SW 1271 (cell line): ENCODE data around the gene RTN4RL2.
"Not testable (repeated sequence)": the region's sequence is repeated elsewhere in the genome, so short reads cannot be mapped to it uniquely, and the experiment has no call there.

Experiments used
- DNase-seq, 2 experiments: peaks; one replicate each; lab custom pipeline; 2025; lab: John Stamatoyannopoulos, UW

RTN4RL2 gene

DNA sequence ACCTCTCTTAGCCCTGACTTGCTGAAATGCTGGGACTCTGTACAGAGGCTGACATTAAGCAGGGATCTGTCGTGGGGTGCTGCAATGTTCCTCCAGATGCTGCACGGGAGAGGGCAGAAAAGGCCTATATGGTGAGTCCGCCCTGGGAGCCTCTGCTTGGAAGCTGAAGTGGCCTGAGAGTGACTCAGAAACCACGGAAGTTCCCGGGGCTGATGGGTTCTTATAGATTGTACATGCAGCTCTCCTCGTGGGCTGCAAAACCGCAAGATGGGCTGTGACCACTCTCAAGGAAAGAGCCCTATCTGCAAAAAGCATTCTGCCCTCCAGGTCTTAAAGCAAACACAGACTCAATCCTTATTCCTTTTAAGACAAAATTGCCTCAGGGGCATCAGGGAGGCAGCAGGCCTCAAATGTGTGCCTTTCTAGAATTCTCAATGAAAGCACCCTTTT, 27.6 kb upstream of the RTN4RL2 start:
- DNase-seq, result no peak

DNA sequence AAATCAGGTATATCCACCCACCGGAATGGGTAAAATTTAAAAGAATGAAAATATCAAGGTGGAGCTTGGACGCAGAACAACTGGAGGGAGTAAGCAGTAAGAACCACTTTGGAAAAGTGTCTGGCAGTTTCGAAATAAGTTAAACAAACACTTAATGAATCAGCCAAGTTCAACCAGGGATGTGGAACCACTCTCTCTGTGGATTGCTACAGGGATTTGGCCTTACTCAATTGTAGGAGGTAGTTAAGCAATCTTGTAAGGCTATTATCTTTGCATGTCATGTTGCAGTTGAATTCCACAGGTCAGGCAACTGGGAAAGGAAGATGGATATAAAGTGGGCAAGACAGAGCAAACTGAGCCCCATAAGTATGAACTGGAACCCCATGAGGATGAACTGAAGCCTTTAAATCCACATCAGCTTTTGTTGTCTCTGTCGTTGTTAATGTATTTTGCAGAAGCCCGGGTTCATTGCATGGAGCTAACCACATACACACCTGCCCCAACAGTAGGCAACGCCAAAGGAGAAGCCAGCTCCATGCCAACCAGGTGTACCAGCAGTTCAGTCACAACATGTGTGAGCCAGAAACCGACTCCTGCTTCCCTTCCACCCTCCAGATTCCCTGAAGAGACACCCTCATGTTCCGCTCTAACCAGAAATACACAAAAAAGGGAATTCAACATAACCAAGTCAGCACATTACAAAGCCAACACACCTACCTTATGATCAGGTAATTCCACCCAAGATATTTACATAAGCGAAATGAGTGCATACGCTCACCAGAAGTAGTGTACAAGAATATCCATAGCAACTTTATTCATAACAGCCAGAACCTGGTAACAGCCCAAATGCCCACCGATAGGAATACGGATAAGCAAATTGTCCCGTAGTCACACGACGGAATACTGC, 25.4 kb upstream of the RTN4RL2 start:
- no peak for DNase-seq

DNA sequence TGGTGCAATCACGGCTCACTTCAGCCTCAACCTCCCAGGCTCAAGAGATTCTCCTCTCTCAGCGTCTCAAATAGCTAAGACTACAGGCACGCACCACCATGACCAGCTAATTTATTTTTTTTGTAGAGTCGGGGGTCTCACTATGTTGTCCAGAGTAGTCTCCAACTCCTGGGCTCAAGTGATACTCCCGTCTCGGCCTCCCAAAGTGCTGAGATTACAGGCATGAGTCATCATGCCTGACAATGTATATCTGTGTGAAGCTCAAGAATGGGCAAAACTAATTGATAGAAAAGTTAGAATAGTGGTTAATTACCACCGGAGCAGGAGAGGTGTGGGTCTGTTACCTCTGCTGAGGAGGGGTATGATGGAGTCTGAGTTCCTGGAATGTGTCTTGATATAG, 24.3 kb upstream of the RTN4RL2 start:
- DNase-seq, result no peak

DNA sequence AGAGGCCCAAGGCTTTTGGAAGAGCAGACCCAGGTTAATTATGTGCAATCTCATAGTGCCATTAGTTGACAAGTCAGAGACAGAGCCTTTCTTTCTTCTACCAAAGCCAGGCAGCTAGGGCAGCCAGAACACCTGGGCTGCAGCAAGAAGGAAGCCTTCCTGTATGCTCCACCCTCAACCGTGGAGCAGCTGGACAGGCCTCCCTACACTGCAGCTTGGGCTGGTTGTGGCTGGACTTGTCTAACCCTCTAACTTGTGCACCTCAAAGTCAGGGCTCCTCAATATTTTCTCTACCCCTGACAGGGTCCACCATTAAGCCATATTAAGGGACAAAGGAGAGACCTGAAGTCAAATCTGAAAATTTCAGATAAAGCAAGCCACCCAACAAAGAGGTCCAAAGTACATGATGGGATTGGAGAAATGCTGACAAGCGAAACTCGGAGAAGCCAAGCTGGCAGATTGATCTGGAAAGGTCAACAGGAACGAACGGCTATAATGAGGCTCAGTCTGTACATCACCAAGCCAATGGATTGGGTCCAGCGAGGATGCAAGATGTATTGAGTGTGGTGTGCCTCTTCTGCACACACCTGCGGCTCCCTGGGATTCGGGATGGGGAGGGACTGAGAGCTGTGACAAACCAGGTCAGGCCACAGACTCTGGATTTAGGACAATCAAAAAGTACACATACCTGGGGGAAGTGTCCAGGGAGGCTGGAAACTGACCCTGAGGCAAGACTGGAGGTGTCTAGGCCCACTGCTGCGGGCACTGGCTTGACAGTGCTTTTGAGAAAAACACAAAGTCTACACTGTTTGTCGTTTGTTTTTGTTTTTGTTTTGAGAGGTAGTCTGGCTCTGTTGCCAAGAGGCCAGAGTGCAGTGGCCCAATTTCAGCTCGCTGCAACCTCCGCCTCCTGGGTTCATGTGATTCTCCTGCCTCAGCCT, 21.7 kb upstream of the RTN4RL2 start:
- no peak for DNase-seq

DNA sequence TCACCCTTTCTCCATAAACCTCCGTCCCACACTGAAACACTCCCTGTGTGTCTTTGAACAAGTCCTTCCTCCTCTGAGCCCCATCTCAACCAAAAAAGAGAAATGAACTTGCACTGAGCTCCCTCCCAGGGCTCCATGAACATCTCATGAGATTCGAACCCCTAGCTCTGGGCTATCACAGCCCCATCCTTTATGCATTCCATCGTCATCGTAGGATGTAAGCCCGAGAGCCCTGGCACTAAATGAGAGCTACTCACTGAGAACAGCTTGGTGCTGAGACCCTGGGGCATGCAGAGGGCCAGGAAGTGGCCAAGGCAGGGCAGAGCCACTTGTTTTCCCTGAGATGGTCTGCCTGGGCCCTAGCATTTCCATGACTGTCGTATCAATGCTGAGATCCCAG, 20.5 kb upstream of the RTN4RL2 start:
- DNase-seq, result no peak

DNA sequence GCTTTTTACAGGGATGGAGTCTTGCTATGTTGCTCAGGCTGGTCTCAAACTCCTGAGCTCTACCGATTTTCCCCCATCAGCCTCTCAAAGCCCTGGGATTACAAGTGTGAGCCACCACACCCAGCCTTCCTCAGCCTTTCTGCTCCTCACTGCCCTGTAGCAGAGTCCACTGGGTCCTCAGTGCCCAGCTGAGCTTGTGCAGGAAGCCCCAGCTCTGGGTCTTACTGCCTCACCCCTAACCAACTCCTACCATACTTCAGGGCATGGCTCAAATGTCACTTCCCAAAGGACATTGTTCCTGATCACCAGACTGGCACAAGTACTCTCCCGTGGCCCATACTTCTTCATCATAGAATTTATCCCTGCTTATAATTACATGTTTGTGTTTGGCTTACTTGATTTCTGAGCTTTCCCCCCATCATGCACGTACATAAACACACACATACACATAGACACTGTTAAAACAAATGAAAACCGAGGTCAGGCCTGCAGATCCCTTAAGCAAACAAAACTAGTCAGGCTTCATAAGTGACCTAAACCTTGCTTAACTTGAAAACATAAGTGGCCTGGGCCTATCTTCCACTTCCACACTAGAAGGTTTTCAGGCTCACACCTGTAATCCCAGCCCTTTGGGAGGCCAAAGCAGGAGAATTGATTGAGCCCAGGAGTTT, 19.4 kb upstream of the RTN4RL2 start:
- no peak for DNase-seq

DNA sequence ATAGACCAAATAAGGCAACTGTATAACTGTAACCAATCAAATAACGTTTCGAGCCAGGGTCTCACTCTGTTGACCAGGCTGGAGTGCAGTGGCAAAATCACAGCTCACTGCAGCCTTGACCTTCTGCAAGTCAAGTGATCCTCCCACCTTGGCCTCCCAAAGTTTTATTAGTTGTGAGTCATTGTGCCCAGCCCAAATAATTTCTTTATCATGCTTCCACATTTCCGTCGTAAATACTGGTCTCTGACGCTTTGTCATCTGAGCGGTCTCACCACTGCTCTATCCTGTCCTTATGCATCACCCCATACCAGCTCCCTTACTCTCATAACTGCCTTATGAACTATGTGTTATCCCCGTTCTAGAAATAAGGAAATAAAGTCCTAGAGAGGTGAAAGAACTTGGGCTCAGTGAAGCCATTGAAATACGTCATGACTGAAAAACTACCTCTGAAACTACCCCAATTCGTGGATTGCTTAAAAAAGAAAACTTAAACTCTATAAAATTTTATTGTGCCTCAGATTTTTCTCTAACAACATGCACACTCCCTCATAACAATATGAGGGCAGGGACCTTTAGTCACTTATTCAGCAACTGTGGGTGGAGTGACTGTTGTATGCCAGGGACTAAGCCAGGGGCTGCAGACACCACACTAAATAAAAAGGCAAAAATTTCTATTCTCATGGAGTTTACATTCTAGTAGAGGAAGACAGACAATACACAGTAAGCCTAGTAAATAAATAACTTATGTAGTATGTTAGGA, 15.8 kb upstream of the RTN4RL2 start:
- DNase-seq, result no peak

DNA sequence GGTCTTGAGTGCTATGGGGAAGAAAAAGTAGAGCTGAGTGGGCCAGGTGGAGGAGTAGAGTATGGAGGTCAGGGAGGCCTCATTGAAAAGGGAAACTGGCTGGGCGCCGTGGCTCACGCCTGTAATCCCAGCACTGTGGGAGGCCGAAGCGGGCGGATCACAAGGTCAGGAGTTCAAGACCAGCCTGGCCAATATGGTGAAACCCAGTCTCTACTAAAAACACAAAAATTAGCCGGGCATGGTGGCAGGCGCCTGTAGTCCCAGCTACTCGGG, 15.3 kb upstream of the RTN4RL2 start:
- not testable (repeated sequence) for DNase-seq

DNA sequence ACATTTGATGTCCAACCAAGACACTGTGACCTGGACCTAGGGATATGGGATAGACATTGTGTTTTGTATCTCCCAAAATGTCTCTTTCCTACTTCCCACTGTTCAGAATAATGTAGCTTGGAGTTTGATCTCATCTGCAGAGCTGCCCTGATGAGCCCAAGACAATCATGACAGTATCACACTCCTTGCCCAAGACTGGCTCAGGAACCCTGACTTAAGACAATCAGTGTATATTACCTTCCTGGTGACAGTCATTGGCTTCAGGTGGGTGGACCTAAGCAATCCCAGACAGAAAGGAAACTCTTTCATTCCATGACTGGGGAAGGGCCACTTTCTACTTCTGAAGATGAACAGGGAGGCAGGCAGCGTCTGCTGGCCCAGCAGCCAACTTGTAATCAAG, 14.3 kb upstream of the RTN4RL2 start:
- DNase-seq, result no peak

DNA sequence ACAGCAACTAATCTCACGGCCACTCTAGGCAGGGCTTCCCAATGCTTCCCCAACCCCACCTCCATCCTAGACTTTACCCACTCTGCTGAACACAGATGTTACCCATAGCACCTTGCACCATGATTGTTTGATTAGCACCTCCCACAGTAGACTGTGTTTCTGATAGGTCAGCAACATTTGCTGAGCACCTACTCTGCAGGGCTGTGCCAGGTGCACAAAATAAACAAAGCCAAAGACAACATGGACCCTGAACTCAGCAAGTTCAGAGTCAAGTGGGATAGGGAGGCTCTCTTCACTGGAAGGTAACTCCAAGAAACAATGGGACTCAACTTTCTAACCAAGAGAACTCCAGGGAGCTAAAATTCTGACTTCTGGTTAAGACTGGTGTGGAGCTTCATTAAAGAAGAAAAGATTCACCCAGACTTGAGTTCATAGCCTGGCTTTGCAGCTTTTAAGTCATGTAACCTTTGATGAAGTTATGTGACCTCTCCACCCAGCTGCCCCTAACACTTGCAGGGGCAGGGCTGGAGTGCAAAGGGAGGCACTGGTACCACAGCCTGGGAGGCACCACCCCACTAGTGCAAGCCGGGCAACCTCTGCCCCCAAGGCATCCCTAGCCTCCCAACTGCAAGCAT, 6.7 kb upstream of the RTN4RL2 start:
- no peak for DNase-seq

DNA sequence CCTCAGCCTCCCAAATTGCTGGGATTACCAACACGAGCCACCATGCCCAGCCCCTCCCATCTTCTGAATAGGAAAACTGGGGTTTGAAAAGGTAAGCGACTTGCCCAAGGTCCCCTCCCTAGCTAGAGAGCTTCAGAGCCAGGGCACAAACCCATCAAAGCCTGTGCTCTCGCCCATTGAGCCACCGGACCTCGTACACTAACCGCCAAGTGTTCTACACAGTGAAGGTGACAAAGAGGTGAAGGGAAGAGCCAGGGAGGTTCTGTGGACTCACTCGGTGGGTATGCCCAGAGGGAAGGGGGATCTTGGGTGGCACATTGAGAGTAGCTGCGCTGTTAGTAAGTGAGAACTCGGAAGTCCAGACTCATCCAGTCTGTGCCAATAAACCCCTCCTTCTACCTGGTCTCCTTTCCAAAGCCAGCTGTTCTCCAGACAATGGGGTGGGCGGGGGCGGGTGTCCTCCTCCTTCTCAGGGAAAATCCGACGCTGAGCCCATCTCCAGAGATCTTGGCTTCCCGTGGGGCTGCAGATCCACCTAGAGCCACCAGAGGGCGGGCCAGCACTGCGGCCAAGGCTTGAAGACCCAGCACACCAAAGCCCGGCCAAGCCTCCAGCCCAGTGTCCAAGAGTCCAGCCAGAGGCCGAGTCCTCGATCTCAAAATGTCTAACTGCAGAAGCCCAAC, 3.2 kb upstream of the RTN4RL2 start:
- DNase-seq, result peak; percentile 61 to 80

DNA sequence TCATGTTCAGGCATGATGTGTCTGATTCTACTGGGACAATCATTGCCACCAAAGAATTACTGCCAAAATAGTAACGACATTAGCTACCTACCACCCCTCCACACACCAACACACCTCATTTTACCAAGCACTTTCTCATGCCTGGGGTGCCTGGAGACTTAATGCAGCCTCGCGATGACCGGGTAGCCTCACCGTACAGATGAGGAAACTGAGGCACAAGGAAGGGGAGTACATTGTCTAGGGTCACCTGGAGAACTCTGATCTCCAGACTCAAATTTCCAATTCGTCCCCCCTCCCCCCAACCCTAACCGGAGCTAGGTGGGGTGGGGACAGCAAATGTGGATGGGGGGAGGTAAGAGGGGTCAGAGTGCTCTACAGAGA, 2.7 kb upstream of the RTN4RL2 start:
- DNase-seq, result no peak

DNA sequence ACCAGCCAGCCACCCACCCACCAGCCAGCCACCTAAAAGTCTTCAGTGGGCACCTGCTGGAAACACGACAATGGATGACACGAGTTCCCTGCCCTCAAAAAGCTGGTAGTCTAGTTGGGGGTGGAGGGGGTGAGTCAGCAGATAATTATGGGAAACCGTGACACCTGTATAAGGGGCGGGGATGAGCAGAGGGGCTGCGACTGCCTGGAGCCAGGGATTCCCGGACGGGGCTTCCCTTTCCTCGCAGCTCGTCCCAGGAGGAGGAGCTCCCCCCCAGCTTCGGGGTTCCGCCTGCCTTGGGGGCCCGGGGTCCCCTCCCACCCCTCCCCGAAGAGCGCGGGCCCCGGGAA, 2.3 kb upstream of the RTN4RL2 start:
- DNase-seq, result no peak

DNA sequence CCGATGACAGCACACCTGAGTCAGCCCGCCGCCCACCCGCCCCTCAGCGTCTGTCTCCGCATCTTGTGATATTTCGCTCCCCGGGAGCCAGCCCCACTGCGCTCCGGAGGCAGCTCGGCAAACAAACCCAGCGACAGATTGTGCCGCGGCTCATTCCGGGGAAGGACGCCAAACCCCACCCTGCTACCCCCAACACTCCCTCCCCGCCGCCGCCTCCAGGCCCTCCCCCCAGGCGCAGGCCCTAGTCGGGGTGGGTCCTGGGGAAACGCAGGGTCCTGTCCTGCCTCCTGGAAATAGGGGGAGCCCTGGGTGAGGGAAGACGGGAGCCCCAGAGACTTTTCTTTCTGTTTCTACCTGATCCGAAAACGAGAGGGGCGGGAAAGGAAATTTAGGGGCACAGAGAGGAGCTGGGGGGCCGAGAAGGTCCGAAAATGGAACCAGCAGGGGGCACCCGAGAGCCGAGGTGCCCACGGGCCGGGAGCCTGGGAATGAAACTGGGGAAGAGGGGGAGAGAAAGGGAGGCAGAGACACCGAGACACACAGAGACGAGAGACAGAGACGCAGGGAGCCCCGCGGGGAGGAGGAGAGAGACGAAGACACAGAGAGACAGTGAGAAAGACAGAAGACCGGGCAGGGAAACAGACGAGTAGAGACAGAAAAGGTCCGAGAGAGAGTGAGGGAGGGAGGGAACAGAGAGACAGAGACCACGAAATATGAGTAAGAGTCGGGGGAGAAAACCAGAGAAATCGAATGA, 1.7 kb upstream of the RTN4RL2 start:
- peak in 1 of 2 experiments; percentile 25 for DNase-seq

DNA sequence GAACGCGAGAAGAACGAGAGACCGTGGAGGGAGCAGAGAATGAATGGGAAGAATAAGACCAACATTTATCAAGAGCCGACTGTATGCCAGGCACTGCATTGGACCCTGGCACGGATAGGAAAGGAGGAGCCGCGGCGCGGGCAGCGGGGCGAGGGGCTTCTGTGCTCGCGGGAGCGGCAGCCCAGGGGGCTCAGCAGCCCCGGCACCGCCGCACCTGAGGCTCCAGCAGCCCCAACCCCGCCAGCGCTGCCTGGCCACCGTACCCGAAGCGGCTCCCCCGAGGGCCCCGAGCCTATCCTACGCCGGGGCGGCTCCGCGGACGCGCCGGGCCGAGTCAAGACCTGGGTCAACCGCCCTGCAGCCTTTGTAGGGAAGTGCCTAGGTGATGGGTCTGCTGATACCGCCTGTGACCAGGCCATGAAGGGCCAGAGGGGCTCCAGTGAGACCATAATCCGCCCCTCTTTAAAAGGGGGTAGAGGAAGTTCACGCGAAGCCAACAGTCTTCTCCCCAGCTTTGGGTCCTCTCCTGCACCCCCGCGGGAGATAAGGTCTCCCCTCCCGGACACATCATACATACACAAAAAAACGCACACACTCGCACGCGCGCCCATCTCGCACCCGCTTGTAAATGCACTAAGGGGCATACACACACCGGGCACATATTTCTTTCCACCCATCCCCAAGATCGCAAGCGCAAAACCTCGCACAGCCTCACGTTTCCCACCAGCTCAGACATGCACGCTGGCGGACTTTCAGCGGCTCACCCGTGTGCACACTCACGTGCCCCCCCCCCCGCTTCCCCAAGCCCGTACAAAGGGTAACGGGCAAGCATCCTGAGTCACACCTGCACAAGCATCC, 935 bp upstream of the RTN4RL2 start:
- DNase-seq, result no peak

DNA sequence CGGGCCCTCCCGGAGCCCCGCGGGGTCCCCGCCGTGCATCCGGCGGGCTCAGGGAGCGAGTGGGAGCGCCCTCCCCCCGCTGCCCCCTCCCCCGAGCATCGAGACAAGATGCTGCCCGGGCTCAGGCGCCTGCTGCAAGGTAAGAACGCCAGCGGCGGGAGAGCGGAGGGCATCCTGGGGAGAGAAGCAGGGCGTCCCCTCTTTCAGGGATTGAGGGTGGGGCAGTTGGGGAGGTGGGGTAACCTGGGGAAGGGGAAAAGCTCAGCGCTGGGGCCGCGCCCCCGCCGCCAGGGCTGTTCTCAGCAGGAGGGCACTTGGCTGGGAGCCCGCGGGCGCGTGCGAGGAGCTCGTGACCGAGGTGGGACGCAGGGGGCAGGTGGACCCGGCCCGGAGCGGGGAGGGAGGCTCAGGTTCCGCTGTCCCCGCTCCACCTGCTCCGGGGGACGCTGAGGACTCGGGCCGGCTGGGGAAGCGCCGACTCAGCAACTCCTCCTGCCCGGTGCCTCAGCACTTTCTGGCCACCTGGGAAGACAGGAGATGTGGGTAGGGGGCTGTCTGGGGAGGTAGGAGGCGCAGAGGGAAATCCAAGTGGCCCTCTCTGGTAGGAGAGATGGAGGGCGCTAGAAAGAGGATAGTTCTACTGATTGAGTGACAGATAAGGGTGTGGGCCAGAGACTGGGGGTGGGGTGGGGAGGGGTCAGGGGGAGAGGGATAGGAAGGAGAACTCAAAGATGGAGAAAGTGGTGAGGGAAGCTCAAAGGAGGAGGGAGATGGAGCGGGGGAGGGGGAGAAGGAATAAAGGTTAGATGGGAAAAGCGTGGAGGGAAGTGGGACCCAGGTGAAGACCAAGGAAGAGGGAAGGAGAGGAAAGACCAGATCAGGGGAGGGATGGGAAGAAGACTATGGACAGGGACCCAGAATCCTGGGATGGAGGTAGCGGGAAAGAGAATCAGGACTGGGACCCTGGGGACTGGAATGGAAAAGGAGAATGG, 726 bp downstream of the RTN4RL2 start:
- no peak for DNase-seq

DNA sequence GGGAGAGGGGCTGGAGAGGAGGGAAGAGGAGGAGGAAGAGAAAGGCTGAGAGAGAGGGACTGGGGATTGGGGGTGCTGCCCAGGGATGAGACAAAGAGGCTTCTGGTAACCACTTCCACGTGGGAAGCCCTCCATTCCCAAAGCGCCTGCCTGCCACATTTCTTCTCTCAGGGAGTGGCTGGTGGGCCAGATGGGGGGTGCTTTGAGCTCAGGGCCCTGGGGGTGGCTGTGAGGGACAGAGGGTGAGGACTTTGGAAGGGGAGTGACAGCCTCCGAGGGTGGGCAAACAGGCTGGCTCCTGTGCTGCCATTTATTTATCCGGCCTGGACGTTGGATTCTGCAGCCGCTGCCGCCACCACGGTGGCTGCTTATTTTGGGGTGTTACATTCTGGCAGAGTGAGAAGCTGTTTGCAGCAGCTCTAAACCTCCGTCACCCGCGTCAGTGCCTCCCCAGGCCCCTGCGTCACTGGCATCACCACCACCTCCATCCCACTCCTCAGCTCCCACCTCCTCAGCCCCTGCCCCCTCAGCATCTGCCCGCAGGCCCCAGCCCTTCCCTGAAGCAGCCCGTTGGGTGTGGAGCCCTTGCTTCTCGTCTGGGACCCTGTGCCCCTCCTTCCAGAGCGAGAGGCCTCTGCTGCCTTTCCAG, 1.6 kb downstream of the RTN4RL2 start:
- no peak for DNase-seq
